CD4-positive, alpha-beta T cell treated with Interleukin-10 for 1 hour (primary cell): ENCODE results near the gene HIBADH.

Experiments used
- DNase-seq: peaks from one replicate; pipeline ENCODE4 v3.0.0-alpha.2; 2020

Gene HIBADH

DNA sequence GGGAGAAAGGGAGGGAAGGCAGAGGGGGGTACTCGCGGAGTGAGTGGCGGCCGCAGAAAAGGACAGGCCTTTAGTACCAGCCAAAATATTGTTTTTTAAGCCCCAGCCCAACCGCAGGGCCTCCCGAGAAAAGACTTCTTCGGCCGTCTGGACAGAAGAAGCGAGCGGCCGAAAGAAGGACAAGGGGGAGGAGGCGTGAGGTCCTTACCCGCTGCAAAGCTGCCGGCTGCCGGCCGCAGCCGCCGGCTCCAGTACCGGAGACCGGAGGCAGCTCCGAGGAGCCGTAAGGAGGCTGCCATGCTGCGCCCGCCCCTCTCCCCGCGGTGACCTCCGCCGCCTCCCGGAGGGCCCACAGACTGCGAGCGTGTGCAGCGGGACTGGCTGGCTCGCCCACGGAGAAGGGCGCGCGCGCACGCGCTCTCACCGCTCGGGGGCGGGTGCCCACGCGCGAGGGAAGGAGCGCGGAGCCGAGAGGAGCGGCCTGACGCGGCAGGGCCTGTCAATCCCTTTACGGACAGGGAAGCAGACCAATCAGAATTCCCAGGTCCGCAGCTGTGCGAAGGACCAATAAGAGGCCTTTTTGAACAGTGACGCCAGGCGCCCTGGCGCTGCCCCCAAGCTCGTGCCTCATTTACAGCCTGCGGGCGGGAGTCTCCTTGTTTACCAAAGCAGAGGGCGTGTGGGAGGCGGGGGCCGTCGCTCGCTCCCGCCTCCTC, at the start of gene HIBADH:
Gene HIBADH (minus strand): TSS at position 394 of the 716 bp plus-strand sequence. CDS start 95 bp downstream, at position 299.
- DNase-seq, result peak; percentile 98

DNA sequence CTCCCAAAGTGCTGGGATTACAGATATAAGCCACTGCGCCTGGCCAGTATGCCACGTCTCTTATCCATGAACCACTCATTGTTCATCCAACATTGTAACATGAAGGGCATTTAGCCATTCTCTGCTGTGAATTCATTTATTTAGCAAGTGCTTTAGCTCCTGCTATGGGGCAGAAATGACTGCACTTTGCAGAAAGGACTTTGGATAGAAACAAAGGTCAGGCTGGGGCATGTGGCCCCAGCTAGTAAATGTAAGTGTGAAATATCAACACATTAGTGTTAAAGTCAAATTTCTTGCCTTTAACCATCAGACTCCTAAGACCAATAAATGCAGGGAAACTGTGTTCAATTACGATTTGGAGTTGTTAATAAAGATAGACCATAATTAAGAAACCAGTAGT, 49.5 kb upstream of the HIBADH start:
- DNase-seq, result no peak

DNA sequence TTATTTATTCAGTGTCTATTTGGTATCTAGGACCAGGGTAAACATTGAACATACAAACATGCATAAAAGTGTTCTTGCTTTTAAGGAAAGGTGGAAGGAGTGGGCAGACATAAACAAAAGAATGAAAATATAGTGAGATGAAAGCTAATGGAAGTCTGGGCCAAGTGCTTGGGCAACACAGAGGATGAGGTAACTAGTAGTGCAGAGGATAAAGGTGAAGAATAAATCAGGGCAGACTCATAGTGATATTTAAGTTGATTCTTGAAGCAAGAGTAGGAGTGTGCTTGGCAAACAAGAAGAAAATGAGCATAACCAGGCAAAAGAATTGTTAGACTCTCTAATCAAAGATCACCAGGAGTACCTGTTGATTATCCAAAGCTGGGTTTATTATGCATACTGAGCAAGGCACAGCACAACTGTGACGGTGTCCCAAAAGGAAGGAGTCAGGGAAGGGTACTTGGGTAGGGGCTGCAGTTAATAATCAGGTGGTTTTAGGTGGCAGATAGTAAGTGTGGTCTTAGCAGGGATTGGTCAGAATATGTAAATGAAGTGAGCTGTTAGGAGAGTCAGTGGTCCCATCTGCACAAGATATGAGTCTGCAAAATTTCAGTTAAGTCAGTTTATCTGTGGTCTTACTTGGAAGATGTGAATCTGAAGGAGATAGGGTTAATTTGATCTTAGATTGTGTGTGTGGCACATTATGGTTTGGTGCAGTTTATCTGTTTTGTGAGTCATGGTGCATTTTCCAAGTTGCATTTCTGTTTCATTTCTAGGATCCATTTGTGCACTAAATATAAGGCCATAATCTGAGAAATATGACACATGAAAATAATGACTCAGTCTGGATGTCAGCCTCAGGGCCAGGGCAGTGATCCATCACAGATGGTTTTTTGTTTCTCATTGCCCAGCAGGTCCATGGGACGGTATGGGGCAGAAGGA, 46.7 kb upstream of the HIBADH start:
- no peak for DNase-seq

DNA sequence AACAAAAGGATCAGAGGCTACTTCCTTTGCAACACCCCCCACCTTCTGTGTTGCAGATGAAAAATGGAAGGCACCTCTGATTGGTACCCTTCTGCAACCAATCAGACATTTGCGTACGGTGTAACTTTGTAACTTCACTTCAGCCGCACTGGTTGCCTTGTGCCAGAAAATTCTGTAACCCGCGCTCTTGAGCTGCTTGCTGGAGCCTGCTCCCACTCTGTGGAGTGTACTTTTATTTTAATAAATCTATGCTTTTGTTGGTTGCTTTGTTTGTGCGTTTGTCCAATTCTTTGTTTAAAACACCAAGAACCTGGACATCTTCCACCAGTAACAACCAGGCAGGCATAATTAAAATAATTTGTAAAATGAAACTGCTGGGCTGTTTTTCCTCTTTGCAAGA, 45.8 kb upstream of the HIBADH start:
- no peak for DNase-seq

DNA sequence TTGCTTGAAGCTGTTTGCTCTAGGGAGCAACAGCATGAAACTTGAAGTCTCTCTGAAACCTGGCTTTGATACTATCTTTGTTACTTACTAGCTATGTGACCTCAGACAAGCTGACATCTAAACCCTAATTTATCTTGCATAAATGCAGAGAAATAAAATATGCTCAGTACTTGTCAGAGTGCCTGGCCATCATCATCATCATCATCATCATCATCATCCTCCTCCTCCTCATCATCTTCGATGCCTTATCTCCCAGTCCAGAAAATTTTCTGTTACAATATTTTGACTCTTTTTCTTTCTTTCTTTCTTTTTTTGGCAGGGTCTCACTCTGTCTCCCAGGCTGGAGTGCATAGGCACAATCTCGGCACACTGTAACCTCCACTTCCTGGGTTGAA, 42.5 kb upstream of the HIBADH start:
- no peak for DNase-seq

DNA sequence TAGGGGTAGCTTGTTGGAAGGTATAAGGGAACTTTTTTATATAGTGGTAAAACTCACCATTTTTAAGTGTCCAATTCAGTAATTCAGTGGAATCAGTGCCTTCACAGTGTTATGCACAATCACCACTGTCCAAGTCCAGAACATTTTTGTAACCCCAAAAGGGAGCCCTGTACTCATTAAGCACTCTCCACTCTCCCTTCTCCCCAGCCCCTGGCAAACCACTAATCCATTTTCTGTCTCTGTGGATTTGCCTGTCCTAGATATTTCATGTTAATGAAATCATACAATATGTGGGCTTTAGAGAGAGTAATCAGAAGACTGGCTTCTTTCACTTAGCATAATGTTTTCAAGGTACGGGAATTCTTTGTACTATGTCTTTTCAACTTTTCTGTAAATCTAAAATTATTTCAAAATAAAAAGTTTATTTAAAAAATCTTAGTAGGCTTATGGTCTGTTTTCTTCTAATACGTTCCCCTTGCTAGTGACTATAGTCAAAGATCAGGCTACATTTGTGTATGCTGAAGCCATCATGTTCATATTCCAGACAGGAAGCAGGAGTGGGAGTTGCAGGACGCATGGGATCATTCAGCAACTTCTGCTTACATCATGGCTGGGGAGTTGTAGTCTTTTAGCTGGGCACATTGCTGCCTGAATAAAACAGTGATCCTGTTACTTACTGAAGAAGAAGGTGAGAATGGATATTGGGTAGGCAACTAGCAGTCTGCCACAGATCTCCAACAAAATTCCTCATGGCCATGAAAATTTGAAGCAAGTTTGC, 41.9 kb upstream of the HIBADH start:
- DNase-seq, result no peak

DNA sequence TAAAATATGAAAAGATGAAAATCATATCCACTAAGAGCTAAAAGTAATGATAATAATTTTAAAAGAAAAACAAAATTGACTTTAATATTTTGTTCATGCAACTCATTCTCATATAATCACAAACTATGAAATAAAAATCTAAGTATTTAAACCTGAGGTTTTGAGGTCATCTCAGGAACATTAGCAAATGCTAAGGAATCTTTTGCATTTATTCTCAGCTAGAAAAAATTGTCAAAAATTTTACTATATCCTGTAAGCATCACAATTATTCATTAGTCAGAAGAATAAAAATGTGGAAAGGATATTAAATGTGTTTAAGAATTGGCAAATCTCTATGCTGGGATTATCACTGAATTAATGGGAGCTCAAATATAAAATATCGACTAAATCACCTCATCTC, 40.5 kb upstream of the HIBADH start:
- no peak for DNase-seq

DNA sequence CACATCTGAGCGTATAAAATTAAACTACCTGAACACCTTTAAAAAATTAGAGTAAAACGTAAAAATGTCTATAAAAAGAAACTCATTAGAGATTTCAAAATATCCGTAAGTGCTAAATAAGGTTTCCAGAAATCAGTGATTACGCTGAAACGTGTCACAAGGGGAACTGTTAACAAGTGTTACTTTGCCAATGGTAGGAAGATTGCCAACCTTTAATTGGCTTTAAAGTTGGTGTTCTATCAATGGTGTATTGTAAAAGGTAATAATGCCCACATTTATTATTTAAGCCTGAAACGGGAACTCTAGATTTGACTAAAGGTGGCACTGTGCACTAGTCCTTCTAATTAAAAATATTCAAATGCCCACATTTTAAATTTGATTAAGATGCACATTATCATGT, 37.8 kb upstream of the HIBADH start:
- DNase-seq, result no peak

DNA sequence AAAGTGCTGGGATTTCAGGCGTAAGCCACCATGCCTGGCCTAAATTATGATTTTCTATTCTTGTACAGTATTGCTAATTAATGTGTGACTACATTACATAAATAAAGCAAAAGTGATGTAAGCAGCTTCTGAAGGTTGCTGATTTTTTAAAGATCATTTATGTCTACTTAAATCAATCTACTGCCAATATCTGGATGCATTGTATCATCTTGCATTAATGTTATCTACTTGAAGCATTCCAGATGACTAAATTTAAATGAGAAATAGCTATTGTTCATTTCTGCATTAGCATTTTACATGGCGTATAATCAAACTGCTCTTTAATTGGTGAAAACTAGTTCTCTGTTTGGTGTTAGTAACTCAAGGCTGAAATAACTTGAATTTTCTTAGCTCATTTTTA, 37.1 kb upstream of the HIBADH start:
- no peak for DNase-seq

DNA sequence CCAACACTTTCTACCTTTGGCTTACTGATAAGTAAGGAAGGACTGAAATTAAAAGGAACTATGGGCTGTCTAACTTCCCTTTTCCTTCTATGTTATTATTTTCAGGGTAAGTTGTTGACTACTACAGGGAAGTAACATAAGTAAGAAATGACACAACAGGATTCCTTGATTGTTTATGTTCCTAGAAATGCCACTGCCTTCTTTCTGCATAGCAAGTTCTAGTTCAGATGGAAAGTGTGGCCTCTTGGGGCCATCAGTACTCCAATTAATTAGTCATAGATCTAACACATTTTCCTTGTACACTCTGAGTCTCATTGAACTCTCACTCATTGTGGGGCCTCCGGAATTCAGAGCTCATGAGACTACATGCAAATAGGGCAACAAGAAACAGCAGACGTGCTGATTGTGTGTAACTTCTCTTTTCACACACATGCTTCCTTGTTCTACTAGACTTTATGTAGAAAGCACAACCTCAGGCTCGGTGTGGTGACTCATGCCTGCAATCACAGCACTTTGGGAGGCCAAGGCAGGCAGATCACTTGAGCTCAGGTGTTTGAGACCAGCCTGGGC, 35.3 kb upstream of the HIBADH start:
- peak; percentile 10 for DNase-seq

DNA sequence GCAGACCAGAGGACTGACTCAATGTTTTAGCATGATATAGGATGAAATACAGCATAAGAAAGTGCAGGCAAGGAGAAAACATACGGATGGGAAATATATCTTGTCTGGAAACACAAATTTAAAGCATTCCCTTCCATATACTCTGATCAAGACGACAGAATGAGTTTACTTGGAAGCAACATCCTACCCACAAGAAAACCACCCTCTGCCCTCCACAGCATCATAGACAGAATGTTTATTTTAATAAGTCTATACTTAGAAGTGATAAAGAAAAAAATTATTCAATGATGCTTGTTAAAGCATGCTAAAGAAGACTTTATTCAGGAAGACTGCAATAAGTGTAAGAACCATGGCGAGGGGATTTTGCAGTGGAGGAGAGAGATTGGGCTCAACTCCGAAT, 32.4 kb upstream of the HIBADH start:
- DNase-seq, result no peak

DNA sequence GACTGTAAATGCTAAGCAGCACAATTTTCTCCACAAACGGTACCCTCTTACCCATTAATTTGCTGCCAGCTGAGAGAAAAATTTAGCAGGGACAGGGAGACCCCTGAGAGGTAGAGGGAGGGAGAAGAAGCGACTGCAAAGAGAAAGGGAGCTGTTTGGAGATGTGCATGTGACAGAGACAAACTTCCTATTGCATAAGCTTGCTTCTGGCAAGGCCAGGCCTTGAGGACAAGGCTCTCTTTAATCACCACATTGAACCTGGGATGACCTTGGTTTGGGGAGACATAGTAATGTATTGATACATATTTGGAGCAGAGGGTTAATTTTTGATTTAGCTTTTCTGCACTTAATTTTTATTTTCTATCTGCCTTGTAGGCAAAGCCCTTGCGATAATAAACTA, 31.1 kb upstream of the HIBADH start:
- no peak for DNase-seq

DNA sequence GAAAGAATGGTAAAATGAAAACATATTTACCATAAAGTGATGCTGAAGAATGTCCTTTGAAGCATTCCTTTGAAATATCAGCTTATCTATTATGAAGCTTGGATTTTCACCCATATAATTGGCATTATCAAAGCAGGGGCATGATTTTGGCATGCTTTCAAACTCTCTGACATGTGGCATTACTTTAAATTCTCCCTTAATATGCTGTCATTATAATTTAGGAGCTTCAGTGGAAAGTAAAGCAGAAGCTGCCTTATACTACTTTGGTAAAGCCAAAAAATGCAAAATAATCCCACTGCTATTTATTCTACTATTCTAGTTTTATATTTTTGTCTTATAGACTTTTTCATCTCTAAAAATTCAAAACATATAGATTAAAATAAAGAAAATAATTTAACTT, 28.0 kb upstream of the HIBADH start:
- no peak for DNase-seq

DNA sequence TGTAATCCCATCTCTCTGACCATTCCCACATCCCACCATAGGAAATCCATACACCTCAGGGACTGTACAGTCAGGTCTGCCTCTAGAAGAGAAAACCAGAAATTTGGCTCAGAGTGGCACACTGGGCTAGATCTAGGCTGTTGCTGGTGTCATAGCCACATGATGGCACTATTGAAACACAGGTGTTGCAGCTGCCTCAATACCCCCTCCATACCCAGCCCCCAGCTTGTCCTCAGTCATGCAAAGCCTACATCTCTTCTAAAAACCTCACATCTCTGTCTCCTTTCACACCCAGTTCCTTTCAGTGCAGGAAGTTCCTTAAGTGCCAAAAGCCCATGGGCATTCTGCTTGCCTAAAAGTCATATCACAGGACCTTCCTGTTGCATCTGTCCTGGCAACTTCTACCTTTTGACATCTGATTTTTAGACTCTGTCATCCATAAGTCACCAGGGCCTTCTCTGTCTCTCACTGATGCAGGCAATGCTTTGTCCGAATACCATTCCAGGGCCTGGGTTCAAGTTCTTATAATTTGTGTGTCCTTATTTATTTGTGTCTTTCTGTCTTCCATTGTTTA, 27.0 kb upstream of the HIBADH start:
- peak; percentile 28 for DNase-seq

DNA sequence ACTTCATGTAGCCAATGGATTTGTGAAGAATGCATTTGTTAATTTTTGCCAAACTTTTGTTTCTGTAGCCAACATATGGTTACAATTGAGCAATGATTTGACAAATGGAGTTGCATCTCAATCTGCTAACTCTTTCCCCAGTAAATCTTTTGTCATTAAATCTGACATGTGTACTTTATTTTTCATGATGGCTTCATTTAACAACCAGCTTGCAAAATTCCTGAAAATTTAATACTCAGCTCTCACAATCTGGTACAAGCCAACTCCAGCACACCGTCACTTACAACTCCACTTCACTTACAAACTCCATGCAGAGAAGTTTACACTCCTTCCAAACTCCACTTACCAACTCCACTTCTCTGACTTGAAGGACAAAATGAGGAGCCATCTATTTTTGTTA, 26.5 kb upstream of the HIBADH start:
- DNase-seq, result no peak

DNA sequence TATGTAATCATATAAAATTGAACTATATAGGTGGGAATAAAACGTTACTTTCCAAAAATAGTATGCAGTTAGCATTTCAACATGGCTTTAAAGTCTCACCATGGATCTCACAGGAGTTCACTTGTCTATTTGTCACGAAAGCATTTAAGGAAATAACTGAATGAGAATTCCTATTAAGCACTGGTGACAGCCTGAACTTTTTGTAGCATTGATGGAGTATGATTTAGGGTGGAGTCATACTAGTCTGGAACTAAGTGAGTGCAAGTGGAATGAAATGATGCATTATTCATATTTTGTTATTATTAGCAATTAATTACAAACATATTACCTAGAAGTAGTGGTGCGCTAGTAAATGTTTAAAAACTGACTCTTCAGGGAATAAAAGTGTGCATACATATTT, 26.0 kb upstream of the HIBADH start:
- no peak for DNase-seq

DNA sequence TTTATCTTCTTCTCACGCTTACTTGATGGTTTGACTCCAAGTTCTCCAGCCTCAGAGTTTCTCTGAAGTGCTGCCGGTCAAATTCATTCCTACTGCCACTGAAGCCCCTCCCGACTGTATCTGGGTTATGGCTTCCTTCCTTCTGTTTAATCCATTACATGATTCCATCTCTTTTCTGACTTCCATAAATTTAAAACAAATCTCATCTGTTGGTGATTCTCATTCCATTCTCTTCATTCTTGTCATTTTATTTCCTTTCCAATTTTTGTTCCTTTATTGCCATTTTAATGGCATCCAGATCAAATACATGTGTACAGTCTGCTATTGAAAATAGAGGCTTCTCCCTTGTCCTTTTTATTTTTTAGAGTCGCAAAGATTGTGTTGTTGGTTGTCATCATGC, 25.4 kb upstream of the HIBADH start:
- DNase-seq, result no peak

DNA sequence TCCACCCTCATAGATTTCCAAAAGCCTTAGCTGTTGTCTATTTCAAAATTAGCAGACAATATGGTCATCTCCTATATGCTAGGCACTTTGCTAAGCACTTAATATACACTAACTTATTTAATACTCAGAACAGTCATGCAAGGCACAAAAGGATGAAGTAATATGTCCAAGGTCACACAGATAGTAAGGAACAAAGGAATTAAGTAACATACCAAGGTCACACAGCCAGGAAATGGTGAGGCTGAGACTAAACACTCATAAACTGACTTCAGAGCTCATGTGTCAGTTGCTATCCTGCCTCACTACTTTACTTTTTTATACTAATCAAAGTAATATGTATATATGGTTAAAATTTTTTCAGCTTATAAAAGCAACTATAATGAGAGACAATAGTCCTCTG, 23.6 kb upstream of the HIBADH start:
- DNase-seq, result no peak

DNA sequence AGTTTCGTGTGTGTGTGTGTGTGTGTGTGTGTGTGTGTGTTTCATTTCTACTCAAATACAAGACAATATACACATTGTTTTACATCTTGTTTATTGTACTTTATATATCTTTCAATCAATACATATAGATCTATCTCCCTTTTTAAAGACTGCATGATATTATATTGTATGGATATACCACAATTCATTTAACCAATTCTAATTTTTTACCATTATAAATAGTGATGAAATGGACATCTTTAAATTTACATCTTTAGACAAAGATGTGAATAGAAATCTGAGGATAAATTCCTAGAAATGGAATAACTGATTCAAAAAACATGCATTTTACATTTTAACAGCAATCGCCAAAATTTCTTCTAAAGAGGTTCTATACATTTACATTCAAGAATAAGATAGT, 23.2 kb upstream of the HIBADH start:
- no peak for DNase-seq

DNA sequence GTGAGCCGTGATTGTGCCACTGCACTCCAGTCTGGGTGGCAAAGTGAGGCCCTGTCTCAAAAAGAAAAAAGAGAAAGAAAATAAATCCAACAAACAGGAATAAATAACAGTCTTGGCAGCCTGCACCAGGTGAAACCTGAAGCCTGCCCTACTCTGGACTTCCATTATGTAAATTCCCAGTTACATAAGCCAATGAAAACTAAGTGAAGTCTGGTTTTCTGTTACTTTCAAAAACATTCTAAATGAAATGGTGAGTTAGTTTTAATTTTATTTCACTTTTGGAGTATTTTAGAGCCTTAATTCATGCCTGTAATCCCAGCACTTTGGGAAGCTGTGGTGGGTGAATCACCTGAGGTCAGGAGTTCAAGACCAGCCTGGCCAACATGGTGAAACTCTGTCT, 22.5 kb upstream of the HIBADH start:
- no peak for DNase-seq

DNA sequence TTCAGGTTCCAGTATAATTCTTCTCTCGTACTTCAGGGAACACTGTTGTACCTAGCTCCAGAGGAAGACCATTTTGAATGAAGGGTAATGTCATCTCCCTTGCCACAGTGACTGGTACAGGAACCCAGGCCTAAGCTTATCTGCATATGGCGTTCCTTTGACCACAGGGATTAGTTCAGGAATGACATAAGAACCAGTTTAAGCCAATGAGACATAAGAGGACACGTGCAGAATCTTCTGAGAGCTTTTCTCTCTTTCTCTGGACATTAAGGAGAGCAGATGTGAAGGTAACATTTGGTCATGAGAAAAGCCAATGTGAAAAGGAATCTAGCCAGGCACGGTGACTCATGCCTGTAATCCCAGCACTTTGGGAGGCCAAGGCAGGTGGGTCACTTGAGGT, 21.8 kb upstream of the HIBADH start:
- no peak for DNase-seq

DNA sequence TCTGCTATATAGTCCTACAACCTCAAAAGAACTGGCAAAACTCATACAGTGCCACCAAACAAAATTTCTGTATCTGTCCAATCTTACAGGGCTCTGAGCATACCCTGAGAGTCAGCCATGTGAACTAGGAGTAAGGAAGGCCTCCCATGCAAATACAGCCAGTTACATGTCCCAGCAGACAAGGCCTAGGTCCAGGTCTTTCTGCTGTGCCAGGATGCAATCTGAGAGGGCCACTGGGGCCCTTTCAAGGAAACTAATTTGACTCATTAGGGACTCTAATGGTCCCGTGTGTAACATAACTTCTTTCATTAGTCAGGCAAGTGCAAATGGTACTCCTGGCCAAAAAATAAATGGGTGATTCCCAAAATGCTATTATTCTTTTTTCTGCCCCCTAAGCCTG, 17.9 kb upstream of the HIBADH start:
- DNase-seq, result no peak
